Lower lobe of right lung (tissue), 2 donors: ENCODE results near the gene KRT72. TPM values are rescaled to one million over a fixed set of nuclear protein-coding genes. Genes with fewer than 3 reads are reported as not detected.
A peak's percentile ranks its signal among the peaks of the same experiment; 100 is the strongest.

Experiments
- ATAC-seq, 2 donors: fragments of 200-7000 bp; cut with Tn5 transposase; one replicate each; pipeline ENCODE4 v1.9.1; 2020 to 2022; ENCODE audit warnings: mild to moderate bottlenecking in 2 of 2, moderate library complexity in 2 of 2
- DNase-seq: peaks from one replicate; pipeline ENCODE4 v3.0.0-alpha.2; 2020
- H3K27ac ChIP-seq: fragments of 200-600 bp; one replicate; pipeline ENCODE4 v1.8.0; 2022
- H3K27me3 ChIP-seq: fragments of 200-600 bp; one replicate; pipeline ENCODE4 v1.8.0; 2022; ENCODE audit warnings: low read depth
- H3K36me3 ChIP-seq: fragments of 200-600 bp; one replicate; pipeline ENCODE4 v1.8.0; 2022; ENCODE audit warnings: mild to moderate bottlenecking
- H3K4me1 ChIP-seq: fragments of 200-600 bp; one replicate; pipeline ENCODE4 v1.8.0; 2022
- H3K4me3 ChIP-seq: fragments of 200-600 bp; one replicate; pipeline ENCODE4 v1.8.0; 2022; ENCODE audit warnings: mild to moderate bottlenecking
- H3K9me3 ChIP-seq: fragments of 200-600 bp; one replicate; pipeline ENCODE4 v1.8.0; 2022
- CTCF ChIP-seq: fragments of 200-600 bp; IDR thresholded peaks from one replicate; pipeline ENCODE4 v1.8.0; 2022; ENCODE audit warnings: antibody characterized with exemption, mild to moderate bottlenecking
- intact Hi-C: fragments of 100-400 bp; cut with DNase I; formaldehyde crosslinking; loops from one replicate; pipeline ENCODE4 v1.11.0; 2022
- total RNA-seq: library from RNA; stranded (reverse); fragmentation: NEBNext Ultra II Directional; extraction: Animal tissue kit (Norgen Biotek cat#: 25700); gene quantifications from one replicate; pipeline ENCODE4 v1.2.1, GENCODE V29; 2021
- donor health status: DM: no; HTN: yes; CAD: no; lungs with severe emphysema.

The KRT72 gene
- total RNA-seq, 1 donor from 2014 or later: not detected

DNA sequence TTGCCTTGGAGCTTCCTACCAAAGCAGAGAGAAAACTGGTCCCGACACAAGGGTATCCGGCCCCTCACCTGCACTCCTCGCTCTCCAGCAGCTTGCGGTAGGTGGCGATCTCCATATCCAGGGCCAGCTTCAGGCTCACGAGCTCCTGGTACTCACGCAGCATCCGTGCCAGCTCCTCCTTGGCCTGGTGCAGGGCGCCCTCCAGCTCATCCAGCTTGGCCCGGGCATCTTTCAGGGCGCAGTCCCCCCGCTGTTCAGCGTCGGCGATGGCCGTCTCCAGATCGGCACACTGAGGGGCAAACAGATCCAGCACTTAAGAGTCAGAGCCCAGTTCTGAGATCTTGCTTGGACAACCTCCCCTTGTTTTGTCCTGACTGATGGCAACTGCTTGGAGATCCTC lies 13.7 kb downstream of the KRT72 start:
- intact Hi-C loops: no loop called here
- Histone ChIP-seq H3K4me1 (no peaks in the 10 kb centered on the region), H3K36me3 (no peaks in the 10 kb centered on the region), H3K27ac (no peak overlapping the region), H3K9me3 (no peaks in the 10 kb centered on the region), H3K4me3 (no peak overlapping the region), H3K27me3 (peaks cover 8% of the 10 kb centered on the region)
- no peak for DNase-seq
- no peak for ATAC-seq
- no peak for TF ChIP-seq CTCF

GRCh38 chr12:52585946-52586345 lies 15.3 kb downstream of the KRT72 start:
- intact Hi-C loops: no loop called here
- TF ChIP-seq CTCF: no peak
- Histone ChIP-seq H3K27ac (no peak overlapping the region), H3K27me3 (peaks cover 16% of the 10 kb centered on the region), H3K9me3 (no peaks in the 10 kb centered on the region), H3K36me3 (no peaks in the 10 kb centered on the region), H3K4me1 (no peaks in the 10 kb centered on the region), H3K4me3 (no peak overlapping the region)
- DNase-seq (no peak), ATAC-seq (no peak)

- intact Hi-C loops: no loop called here
- DNase-seq (no peak), ATAC-seq (no peak)
- Histone ChIP-seq H3K27me3 (peaks cover 20% of the 10 kb centered on the region), H3K9me3 (no peaks in the 10 kb centered on the region), H3K27ac (no peak overlapping the region), H3K4me1 (no peaks in the 10 kb centered on the region), H3K4me3 (no peak overlapping the region), H3K36me3 (no peaks in the 10 kb centered on the region)
- no peak for TF ChIP-seq CTCF
These were observed 16.2 kb downstream of the KRT72 start for GRCh38 chr12:52585066-52585465.

- DNase-seq: no peak
- no peaks in the 10 kb centered on the region for H3K36me3 ChIP-seq
- H3K4me3 ChIP-seq: no peak overlapping the region
- no peaks in the 10 kb centered on the region for H3K9me3 ChIP-seq
- peaks cover 23% of the 10 kb centered on the region for H3K27me3 ChIP-seq
- no peak for TF ChIP-seq CTCF
- no peak overlapping the region for H3K27ac ChIP-seq
- ATAC-seq: no peak
- intact Hi-C loops: loop anchor here (5.0 kb wide), 1 partner anchor 298 kb away; no protein-coding TSS in a partner anchor
- no peaks in the 10 kb centered on the region for H3K4me1 ChIP-seq
These were observed 17.0 kb downstream of the KRT72 start for GRCh38 chr12:52584156-52584682.

- Histone ChIP-seq H3K27ac (no peak overlapping the region), H3K27me3 (peaks cover 20% of the 10 kb centered on the region), H3K36me3 (no peaks in the 10 kb centered on the region), H3K4me3 (no peak overlapping the region), H3K9me3 (no peaks in the 10 kb centered on the region), H3K4me1 (no peaks in the 10 kb centered on the region)
- ATAC-seq (peak; percentile 83 to 89), DNase-seq (no peak)
- intact Hi-C loops: loop anchor here (5.0 kb wide), 1 partner anchor 299 kb away; no protein-coding TSS in a partner anchor
- TF ChIP-seq CTCF: peak; percentile 67
These were observed 18.2 kb downstream of the KRT72 start for GRCh38 chr12:52582971-52583456.
